ENCODE measurements around the gene FMO5. TPM values are rescaled to one million over a fixed set of nuclear protein-coding genes. Genes with fewer than 3 reads are reported as not detected.

The FMO5 gene
- total and polyA plus RNA-seq, 10 of the 15 experiments (the other 5 are each of a cell fraction or from before 2014, with no cell fraction given) = 0.05 to 0.58 (median 0.19) TPM

GRCh38 chr1:147245129-147245528 is 20.0 kb upstream of the FMO5 start:
- Histone ChIP-seq H3K4me2 (ENCODE audit: control insufficient read depth, insufficient read depth) (peak overlapping the region; percentile 75), H4K20me1 (ENCODE audit: control insufficient read depth, insufficient read depth) (no peaks in the 10 kb centered on the region), H3K9me3 (replicated peaks; ENCODE audit: control insufficient read depth, insufficient read depth, low read length) (no peaks in the 10 kb centered on the region), H2AFZ (ENCODE audit: control insufficient read depth, low read depth, low read length) (no peak overlapping the region), H3K27ac (ENCODE audit: control insufficient read depth, insufficient read depth) (no peak overlapping the region), H3K4me3 (peak overlapping the region; percentile 76), H3K9ac (ENCODE audit: control insufficient read depth, insufficient read depth, low read length) (no peak overlapping the region), H3K27me3 (replicated peaks in 1 of 2; ENCODE audit: control insufficient read depth in 2 of 2, insufficient read depth in 2 of 2, low read length in 1 of 2) (no peaks in the 10 kb centered on the region), H3K4me1 (ENCODE audit: control insufficient read depth, insufficient read depth, low read length) (peaks cover 17% of the 10 kb centered on the region), H3K36me3 (ENCODE audit: control insufficient read depth in 2 of 2, insufficient read depth in 2 of 2, low read length in 1 of 2) (no peaks in the 10 kb centered on the region), H3K79me2 (ENCODE audit: control insufficient read depth, insufficient read depth, low read length) (peaks cover 70% of the 10 kb centered on the region)
- in situ Hi-C loops (cut with MboI) = loop anchor here (5.0 kb wide), 1 partner anchor 73 kb away; the partner anchor contains the start of gene PRKAB2
- ChIA-PET RAD21 (ENCODE audit: unreplicated experiment) (no interaction called here), POLR2A (interaction anchor here (0.5 kb wide), 1 partner anchor 103 kb away, joined by 3 read pairs; no protein-coding TSS in a partner anchor), CTCF (interaction anchor here (1.4 kb wide), 1 partner anchor 145 kb away, joined by 3 read pairs; no protein-coding TSS in a partner anchor), SMC1A (ENCODE audit: uncharacterized antibody, unreplicated experiment) (interaction anchor here (0.8 kb wide), 1 partner anchor 82 kb away, joined by 3 read pairs; no protein-coding TSS in a partner anchor)
- FAIRE-seq (no peak), ATAC-seq (no peak), DNase-seq (ENCODE audit: low read depth, low spot score) (no peak)
- no TSS peak for BruUV-seq (replicated peaks)
- intact Hi-C loops (cut with micrococcal nuclease; ENCODE audit: unreplicated experiment) = no loop called here
- TF ChIP-seq BCL3 (IDR thresholded peaks at IDR 0.05; ENCODE audit: borderline replicate concordance, insufficient read depth, low read depth, low read length, poor library complexity, severe bottlenecking) (no peak), BHLHE40 (IDR thresholded peaks at IDR 0.05; ENCODE audit: borderline replicate concordance in 1 of 2, low read depth in 2 of 2, low read length in 1 of 2) (peak in 1 of 2 experiments; percentile 76; a peak in 2 of 4 replicates), MXI1 (IDR thresholded peaks at IDR 0.05; ENCODE audit: low read depth, low read length) (no peak), MLLT1 (IDR thresholded peaks at IDR 0.05) (0 out of 2 replicates have a peak, but pooled peaks have one; percentile 18), RAD51 (IDR thresholded peaks at IDR 0.05) (0 out of 2 replicates have a peak, but pooled peaks have one; percentile 10), NR2C1 (IDR thresholded peaks at IDR 0.05) (no peak)
- 84% methylated on average over 6 of the region's 6 CpGs for WGBS (ENCODE audit: insufficient coverage, insufficient replicate concordance, low lambda C conversion rate, missing lambda C conversion rate)

Measured in GM12878 (cell line).